Stimulated activated CD8-positive, alpha-beta memory T cell treated with anti-CD3 and anti-CD28 coated beads, Interleukin-7, amount 100 ng/mL, for 24 hours (primary cell): ENCODE data around the gene TPM1.

ENCODE experiments used
- DNase-seq: peaks from one replicate; pipeline ENCODE4 v3.0.0-alpha.2; 2020; ENCODE audit warnings: low read depth

Gene TPM1

GRCh38 chr15:63057468-63058345 is 15.2 kb downstream of the TPM1 start:
- DNase-seq: no peak

DNA sequence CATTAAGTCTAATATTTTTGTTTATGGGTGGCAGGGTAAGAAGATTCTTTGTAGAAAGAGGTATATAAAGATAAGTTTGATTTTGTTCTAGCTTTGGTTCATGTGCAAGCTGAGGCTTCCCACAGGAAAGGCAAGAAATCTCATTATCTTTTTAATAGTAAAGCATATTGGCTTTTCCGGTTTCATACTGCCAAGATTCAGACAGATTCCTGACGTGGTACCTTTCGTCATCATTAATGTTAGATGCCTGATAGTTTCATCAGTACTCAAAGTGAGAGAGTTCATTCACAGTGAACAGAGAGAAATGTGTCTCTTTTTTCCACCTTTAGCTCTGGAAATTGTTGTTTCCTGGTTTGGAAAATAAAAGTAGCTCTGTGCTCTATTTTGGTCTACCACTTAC is 16.5 kb downstream of the TPM1 start:
- DNase-seq: no peak

DNA sequence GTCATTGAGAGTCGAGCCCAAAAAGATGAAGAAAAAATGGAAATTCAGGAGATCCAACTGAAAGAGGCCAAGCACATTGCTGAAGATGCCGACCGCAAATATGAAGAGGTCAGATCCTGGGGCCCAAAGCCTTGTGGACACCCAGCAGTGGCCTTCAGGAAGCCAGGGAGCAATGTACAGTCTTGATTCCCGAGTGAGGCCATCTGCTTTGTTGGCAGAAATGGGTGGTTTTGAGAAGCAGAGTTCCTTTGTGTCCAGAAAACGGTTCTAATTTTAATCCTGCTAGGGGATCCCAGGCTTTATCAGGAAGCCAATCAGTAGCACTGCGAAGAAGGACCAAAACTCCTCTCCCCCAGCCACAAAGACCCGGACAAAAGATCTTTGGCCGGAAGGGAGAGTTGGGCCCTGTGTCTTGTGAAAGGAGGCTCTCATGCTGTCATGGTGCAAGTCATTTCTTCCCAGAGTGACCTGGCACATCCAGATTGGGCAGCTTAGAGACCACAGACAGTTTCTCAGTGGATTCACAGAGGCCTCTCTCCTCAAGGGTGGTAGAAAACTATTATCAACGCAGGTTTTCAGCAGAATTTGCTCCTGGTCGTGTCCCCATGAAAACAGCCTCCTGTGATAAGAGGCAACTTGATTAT is 17.1 kb downstream of the TPM1 start:
- no peak for DNase-seq

DNA sequence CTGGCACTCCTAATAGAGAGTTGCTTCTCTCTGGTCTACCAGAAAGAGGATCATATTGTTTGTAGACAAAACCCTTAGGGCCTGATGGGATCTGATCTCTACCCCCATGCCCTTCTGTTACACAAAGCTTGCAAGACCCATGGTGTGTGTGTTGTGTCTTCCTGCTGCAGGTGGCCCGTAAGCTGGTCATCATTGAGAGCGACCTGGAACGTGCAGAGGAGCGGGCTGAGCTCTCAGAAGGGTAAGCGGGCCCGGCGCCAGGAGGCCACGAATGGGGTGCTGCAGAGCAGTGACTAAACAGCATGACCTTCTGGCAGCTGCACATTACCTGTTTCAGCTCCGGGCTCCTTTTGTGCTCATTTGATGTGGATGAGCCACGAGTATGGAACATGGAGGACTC is 18.2 kb downstream of the TPM1 start:
- no peak for DNase-seq

- DNase-seq: no peak
Observed at GRCh38 chr15:63061975-63062374, 19.4 kb downstream of the TPM1 start.

GRCh38 chr15:63063164-63063756 is 20.7 kb downstream of the TPM1 start:
- no peak for DNase-seq

- DNase-seq: no peak
Observed at GRCh38 chr15:63063877-63064409, 21.4 kb downstream of the TPM1 start.

DNA sequence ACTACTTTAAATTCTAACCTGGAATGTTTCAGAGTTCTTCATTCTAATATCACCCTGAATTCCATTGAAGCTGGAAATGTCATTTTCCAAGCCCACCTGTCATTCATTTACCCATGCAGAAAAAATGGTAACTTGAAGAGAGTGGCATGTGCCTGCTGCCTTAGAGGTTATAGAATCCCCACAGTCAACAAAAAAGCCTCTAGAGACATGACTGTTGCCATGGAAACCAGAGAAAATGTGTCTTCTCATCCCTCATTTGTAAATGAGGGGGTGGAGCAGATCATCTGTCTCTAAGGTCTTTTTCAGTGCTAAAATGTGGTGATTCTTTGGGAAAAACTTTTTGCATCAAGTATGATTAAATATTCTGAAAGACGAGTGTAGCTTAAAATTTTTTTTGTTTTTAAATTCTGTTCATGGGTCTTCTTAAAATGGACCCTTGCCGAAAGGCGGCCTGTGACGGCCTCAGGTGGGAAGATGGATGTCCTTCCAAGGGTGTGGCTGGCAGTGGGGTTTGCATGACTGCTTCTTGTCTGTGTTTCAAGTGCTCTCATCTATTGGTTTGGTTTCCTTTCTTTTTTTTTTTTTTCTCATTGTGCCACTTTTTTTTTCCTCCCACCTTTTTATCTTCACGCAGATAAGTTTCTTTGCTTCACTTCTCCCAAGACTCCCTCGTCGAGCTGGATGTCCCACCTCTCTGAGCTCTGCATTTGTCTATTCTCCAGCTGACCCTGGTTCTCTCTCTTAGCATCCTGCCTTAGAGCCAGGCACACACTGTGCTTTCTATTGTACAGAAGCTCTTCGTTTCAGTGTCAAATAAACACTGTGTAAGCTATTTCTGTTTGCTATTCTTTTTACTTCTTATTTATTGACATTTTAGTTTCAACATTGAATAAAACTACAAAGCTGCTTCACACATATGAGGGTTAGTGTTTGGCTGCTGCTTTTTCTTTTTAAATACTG is 23.0 kb downstream of the TPM1 start:
- DNase-seq: no peak

- no peak for DNase-seq
Observed at GRCh38 chr15:63066272-63066671, 23.7 kb downstream of the TPM1 start.

DNA sequence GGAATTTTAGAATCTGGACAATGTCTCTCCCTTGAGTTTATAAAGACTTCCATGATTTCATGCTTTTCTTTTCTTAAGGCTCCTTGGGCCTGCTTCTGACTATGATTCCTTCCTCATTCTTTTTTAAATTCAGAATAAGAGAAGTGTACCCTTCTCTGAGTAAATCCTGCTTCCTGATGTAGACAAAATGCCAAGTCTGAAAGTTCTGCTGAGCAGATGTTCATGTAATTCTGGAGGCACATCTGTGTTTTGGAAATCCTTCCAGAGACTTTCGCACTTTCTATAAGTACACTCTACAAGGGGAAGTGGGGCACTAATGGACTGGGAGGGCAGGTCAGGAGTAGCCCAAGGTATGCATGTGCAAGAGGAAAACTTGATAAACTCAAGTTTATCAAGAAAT is 24.8 kb downstream of the TPM1 start:
- no peak for DNase-seq

- no peak for DNase-seq
Observed at GRCh38 chr15:63067976-63068743, 25.6 kb downstream of the TPM1 start.

DNA sequence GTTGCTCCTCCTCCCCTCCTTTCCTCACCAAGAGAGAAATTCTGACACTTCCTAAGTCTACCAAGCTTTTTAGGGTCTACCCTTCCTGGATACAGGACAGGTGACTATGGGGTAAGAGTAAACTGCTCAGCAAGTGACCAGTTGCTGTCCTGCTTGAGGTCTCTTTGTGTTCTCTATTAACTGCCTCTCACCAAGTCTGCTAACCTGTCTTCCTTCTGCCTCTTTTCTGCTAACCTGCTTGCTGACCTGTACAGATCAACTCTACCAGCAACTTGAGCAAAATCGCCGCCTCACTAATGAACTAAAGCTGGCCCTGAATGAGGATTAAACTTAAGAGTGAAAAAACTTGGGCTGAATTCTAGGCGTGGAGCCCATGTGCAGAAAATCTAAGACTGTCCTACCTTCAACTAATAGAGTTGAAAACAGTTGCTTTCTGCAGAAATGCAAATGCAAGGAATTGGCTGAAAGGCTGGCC is 27.1 kb downstream of the TPM1 start:
- DNase-seq: no peak

DNA sequence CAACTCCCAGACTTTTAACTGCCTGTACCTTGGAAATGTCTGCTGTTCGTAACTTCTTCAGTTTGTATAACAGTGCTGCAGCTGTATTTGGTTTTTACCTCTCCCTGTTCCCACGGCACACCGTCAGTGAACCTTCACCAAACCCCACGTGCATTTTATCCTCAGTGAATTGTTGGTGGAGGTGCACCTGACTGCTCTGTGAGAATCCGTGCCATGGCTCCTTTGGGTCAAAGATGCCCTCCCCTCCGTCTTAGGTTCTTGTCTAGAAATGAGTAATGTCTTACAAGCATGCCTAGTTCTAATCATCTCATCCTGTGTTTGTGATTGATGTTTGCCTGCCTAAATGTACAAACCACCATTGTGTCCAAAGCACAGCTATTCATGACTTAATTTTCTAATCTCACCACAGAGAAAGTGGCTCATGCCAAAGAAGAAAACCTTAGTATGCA is 28.2 kb downstream of the TPM1 start:
- no peak for DNase-seq

DNA sequence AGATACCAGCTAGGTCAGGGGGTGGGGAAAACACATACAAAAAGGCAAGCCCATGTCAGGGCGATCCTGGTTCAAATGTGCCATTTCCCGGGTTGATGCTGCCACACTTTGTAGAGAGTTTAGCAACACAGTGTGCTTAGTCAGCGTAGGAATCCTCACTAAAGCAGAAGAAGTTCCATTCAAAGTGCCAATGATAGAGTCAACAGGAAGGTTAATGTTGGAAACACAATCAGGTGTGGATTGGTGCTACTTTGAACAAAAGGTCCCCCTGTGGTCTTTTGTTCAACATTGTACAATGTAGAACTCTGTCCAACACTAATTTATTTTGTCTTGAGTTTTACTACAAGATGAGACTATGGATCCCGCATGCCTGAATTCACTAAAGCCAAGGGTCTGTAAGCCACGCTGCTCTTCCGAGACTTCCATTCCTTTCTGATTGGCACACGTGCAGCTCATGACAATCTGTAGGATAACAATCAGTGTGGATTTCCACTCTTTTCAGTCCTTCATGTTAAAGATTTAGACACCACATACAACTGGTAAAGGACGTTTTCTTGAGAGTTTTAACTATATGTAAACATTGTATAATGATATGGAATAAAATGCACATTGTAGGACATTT is 28.9 kb downstream of the TPM1 start:
- no peak for DNase-seq

DNA sequence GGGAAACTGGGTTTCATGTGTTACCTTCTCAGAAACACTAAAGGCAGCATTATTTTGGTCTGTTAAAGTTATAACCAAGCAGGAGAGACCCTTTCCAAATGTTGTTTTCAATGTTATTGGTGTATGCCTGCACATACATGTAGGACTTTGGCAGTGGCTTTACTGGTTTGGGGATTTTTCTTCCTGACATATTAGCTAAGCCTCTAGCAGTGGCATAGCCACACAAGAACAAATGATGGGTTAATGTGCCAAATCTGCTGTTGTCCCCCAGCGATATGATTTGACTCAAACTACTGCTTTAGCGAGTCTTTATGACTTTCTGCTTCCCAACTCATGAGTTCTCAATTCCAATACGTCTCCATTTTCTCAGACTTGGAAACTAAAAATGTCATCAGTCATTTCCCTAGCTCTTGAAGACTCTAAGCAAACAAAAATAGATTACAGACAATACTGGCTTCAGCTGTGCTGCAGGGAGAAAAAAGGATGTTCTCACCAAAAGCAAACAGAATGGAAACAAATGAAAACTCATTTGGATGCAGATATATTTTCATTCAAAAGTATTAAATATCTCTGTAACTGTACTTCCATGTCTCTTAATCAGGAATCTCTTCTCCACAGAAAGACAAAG is 29.6 kb downstream of the TPM1 start:
- no peak for DNase-seq

DNA sequence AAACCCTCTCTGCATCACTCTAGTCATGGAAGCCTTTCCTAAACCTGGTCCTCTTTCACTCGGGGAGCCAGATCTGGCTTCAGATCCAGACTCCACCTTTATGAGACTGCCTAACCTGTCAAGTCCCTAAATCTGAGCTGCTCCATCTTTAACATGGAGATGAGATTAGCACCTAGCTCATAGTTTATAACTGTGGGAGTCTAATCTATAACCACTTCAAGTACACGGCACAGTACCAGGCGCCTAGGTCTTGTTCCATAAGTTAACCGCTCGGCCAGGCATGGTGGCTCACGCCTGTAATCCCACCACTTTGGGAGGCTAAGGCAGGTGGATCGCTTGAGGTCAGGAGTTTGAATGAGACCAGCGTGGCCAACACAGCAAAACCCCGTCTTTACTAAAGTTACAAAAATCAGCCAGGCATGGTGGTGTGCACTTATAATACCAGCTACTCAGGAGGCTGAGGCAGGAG is 30.3 kb downstream of the TPM1 start:
- no peak for DNase-seq

GRCh38 chr15:63073497-63074172 is 31.1 kb downstream of the TPM1 start:
- no peak for DNase-seq

DNA sequence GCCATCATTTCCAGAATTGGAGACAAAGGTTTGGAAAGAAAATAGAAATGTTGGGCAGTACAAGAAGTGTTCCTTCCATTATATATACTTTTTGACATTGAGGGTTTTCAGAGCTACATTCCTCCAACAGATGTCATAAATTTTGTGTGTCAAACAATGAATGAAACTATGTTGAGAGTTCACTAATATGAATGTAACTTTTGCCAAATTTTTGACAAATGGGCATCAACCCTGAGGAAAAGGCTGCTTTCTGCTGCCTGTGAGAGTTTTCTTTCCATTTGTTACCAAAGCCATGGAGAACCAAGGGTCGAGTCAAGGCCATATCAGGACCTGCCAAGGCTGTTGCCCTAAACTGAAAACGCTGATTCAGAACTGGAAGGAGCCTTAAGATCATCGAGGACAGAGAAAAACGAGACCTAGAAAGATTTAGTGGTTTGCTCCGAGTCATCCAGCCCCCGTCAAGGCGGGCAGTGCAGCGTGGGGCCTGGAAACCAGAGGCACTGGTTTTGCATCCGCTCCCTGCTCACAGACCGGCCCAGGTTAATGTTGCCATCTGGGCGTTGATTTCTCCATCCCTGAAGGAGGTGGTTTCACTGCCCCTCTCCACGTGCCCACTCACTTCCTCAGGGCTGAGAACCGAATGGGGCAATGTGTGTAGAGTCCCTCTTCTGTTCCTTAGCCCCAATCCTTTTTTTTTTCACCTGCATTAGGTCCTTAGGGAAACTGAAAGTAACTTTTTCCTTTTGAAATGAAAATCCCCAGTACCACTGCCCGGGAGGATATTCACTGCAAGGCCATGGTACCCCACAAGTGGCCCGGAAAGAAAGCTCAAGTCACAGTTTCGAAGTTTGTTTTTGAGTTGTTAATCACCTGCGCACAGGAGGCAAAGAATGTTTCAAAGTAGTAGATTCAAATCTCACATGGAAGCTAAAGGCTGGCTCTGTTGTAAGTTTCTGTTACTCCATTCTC is 32.8 kb downstream of the TPM1 start:
- DNase-seq: no peak
